Ovary (tissue), 3 donors: ENCODE results near the gene DES.

Source experiments
- EP300 ChIP-seq: sonication (generic); formaldehyde crosslinking; IDR thresholded peaks from one replicate; pipeline ENCODE4 v1.6.1; 2017; ENCODE audit warnings: antibody characterized with exemption
- POLR2A ChIP-seq: fragments of 450-650 bp; IDR thresholded peaks from one replicate; pipeline ENCODE4 v1.6.1; 2017; ENCODE audit warnings: antibody characterized with exemption, mild to moderate bottlenecking, moderate library complexity
- TF ChIP-seq, protein P1 (sequence below), 3 donors: fragments of 450-650 bp in 2 of 3; fragments of 200-600 bp in 1 of 3; IDR thresholded peaks; one replicate each; pipeline versions ENCODE4 v1.5.1 to v1.8.0; 2016 to 2022; ENCODE audit warnings: antibody characterized with exemption in 3 of 3, mild to moderate bottlenecking in 1 of 3
- donor health status: DM: no; HTN: no; CAD: no.

DNA sequence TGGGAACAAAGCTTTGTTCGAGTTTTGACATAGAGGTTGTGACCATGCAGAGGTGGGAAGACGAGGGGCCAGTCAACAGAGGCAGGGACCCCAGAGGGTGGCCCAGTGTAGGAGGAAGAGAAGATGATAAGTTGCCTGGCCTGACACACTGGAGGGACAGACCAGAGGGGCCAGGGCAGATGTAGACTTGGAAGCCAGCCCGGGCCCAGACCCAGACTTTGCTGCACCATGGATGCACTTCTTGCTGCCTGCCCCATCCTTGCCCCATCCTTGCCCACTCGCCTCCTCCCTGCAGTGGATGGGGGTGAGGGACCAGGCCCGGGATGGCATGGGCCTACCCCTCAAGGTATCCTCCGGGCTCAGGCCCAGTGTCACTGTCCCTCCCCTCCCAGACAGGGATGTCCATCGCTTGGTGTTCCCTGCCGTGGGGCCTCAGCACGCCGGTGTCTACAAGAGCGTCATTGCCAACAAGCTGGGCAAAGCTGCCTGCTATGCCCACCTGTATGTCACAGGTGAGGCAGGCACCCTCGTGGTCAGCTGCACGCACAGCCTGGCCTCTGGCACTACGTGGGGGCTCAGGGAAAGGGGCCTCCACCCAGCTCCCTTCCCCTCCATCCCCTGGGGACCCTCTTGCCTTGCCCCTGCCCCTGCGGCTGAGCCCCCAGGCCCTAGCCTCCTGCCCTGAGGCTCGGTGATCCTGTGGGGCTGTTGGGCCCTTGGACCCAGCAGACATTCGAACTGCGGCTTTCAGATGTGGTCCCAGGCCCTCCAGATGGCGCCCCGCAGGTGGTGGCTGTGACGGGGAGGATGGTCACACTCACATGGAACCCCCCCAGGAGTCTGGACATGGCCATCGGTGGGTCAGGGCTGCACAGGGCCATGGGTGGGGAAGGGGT lies 53.5 kb downstream of the DES start:
- TF ChIP-seq, protein P1, sequence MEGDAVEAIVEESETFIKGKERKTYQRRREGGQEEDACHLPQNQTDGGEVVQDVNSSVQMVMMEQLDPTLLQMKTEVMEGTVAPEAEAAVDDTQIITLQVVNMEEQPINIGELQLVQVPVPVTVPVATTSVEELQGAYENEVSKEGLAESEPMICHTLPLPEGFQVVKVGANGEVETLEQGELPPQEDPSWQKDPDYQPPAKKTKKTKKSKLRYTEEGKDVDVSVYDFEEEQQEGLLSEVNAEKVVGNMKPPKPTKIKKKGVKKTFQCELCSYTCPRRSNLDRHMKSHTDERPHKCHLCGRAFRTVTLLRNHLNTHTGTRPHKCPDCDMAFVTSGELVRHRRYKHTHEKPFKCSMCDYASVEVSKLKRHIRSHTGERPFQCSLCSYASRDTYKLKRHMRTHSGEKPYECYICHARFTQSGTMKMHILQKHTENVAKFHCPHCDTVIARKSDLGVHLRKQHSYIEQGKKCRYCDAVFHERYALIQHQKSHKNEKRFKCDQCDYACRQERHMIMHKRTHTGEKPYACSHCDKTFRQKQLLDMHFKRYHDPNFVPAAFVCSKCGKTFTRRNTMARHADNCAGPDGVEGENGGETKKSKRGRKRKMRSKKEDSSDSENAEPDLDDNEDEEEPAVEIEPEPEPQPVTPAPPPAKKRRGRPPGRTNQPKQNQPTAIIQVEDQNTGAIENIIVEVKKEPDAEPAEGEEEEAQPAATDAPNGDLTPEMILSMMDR (IDR thresholded peaks at IDR 0.05), result no peak
- no peak for TF ChIP-seq POLR2A
- TF ChIP-seq EP300, result no peak
